Stimulated activated CD8-positive, alpha-beta memory T cell treated with anti-CD3 and anti-CD28 coated beads, Interleukin-7, amount 100 ng/mL, for 48 hours (primary cell): ENCODE results near the gene CFAP68.
"Not testable (repeated sequence)": the region's sequence is repeated elsewhere in the genome, so short reads cannot be mapped to it uniquely, and the experiment has no call there.

Experiments used
- DNase-seq, 2 donors: peaks; one replicate each; pipeline ENCODE4 v3.0.0-alpha.2; 2020; ENCODE audit warnings: low read depth in 1 of 2; ENCODE audit errors: extremely low read depth in 1 of 2

The CFAP68 gene

GRCh38 chr11:111916768-111917167, 37.4 kb downstream of the CFAP68 start:
- no peak for DNase-seq

DNA sequence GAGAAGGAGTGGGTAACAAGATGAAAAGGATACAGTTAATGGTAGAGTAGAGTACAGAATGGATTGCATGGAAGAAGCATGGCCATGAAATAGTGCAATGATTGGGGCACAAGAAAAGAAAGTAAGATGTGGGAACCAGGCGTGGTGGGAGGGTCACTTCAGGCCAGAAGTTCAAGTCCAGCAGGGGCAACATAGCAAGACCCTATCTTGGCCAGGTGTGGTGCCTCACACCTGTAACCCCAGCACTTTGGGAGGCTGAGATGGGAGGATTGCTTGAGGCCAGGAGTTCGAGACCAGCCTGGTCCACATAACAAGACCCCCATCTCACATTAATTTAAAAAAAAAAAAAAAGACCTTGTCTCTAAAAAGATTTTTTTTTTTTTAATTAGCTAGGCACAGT, 38.0 kb downstream of the CFAP68 start:
- DNase-seq: no peak

DNA sequence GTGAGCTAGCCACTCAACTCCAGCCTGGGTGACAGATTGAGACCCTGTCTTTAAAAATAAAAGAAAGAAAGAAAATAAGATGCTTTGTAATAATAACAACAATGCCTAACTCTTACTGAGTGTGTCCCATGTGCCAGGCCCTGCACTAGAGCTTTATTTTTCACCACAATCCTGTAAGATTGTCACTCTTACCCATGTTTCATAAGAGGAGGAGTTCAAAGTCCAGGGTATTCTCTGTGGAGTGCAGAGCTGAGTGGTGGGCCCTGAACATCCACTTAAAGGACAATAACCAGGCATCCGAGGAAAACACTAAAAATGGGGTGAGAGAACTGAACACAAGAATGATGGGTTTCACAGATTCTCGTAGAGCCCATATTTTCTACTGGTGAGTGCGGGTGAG, 38.4 kb downstream of the CFAP68 start:
- DNase-seq: no peak

DNA sequence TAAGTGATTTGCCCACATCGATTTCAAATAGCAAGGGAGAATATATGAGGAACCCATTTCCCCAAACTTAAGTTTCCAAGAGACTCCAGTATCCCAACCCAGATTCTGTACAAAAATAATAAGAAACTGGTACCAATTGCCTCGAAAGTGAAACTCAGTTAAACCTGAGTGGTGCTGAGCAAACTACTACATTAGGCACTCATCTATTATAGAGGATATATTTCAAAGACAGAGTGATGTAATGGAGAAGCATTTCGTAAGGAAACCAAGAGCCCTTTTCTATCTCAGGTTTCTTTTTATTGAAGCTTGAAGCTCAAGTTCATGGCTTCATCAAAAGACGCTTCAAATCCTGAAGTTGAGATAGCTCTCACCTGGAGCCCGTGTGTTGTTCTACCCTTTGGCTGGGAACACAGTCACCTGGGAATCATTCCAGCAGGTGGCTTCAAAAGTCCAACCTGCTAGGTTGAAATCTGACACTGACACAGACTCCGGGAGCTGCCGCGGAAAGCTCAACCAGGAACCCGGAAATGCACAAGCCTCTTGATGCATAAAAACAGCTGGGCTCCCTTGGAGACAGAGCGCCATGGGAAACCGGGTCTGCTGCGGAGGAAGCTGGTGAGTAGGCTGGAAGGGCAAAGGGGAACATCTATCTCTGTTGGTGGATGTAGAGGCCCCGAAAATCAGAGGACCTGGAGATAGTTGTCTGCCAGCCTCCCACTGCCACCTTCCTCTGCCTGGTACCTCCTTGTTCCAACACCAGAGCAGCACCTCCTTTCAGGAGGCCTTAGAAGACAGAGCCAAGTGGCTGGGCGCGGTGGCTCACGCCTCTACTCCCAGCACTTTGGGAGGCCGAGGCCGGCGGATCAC, 39.3 kb downstream of the CFAP68 start, which contains the start of gene C11orf52:
Gene C11orf52 (plus strand): TSS at position 524 of the 867 bp plus-strand sequence. CDS start 60 bp downstream, at position 584.
- DNase-seq: no peak

- no peak for DNase-seq
Observed at GRCh38 chr11:111920908-111921307, 41.6 kb downstream of the CFAP68 start.

DNA sequence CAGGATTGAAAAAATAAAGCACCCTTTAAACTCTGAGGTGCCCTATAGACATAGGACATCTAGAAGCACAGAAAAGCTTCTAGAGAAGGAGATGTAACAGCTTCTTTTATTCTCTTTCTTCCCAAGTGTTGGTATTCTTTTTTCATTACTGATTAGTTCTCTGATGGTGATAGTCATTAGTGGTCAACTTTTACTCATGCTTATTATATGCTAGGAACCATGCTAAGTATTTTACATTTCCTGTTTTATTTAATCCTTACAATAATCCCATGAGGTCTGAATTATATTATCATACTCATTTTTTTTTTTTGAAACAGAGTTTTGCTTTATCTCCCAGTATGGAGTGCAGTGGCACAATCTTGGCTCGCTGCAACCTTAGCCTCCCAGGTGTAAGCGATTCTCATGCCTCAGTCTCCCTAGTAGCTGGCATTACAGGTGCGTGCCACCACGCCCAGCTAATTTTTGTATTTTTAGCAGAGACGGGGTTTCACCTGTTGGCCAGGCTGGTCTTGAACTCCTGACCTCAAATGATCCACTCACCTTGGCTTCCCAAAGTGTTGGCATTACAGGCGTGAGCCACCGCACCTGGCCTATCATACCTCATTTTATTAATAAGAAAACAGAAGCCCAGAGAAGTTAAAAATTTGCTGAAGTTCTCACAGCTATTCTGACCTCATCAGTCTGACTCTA, 42.3 kb downstream of the CFAP68 start:
- no peak for DNase-seq

DNA sequence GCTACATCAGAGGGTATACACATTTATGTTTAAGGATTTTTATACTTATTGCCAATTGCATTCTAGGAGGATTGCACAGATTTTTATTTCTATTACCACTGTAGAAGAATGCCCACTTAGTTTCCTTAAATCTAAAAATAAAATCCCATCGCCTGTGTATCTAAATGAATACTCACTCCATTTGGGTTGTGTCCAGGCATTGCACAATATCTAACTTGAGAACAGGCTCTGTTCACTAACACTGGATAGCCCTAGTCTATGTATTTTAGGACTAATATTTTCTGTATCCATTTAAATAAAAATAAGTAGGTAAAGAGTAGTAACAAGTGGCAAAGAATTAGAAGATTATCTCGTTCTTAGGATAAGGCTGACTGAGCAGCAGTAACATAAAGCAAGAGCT, 43.5 kb downstream of the CFAP68 start:
- no peak for DNase-seq

- no peak for DNase-seq
Observed at GRCh38 chr11:111923351-111923788, 44.0 kb downstream of the CFAP68 start.

- no peak for DNase-seq
Observed at GRCh38 chr11:111923951-111924350, 44.6 kb downstream of the CFAP68 start.

GRCh38 chr11:111925953-111926352, 46.6 kb downstream of the CFAP68 start:
- DNase-seq: no peak

DNA sequence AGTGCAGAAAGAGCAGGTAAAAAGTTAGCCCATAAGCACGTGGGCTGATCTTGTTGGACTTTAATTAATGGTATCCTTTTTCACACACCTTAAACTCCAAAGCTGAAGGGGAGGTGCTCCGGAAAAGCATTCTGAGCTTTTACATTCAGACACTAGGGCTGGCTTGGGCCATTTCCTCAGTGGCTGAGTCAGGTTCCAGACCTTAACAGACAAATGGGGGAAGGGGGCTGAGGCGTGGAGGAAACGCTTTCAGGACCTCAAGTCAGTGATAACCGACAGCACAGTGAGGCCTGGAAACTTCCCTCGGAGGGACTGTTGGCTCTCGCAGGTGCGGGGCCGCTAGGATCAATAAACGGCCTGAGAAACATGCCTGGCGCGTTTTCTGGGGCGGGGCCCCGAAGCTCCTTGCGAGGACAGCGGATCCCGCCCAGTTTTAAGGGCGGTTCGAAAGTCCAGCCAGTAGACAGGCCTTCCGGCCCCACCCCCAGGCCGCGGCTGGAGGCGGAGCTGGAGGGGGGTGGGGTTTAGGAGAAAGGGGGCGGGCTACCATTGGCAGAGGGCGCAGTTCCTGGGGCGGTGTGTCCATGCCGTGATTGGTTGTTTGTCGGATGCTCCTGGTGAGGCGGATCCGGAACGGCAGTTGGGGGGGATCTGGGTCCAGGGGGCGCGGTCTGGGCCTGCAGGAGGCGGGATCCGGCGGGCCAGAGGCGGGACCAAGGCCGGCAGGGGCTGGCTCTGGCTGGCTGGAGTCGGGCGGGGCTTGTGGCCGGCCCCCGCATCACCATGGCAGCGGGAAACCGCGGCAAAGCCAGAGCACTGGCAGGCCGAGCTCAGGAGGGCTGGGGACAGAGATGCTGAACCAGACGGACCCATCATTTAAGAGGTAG, 47.4 kb downstream of the CFAP68 start:
- DNase-seq: peak; percentile 91 to 93

- DNase-seq: no peak
Observed at GRCh38 chr11:111930472-111930871, 51.1 kb downstream of the CFAP68 start.

- DNase-seq: no peak
Observed at GRCh38 chr11:111932611-111932950, 53.2 kb downstream of the CFAP68 start.

DNA sequence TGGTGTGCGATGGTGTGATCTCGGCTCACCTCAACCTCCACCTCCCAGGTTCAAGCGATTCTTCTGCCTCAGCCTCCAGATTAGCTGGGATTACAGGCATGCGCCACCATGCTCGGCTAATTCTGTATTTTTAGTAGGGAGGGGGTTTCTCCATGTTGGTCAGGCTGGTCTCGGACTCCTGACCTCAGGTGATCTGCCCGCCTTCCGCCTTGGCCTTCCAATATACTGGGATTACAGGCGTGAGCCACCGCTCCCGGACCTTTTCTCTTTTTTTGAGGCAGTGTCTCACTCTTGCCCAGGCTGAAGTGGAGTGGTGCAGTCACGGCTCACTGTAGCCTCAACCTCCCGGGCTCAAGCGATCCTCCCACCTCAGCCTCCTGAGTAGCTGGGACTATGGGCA, 53.8 kb downstream of the CFAP68 start:
- not testable (repeated sequence) for DNase-seq

DNA sequence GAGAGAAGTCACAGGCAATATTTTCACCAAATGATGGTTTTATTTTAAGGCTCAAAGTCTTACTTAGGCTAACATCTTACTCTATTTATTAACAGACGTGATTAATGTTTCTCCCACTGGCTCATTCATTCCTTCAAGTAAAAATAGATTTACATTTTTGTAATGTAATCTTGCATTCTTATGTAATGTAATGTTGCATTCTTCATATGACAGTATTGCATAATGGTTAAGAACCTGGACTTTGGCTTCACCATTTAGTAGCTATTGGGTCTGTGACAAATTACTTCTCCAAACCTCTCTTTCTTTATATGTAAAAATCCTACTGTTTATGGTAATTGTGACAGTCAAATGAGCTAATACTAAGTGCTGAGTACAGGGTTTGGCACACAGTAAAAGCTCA, 54.5 kb downstream of the CFAP68 start:
- no peak for DNase-seq

DNA sequence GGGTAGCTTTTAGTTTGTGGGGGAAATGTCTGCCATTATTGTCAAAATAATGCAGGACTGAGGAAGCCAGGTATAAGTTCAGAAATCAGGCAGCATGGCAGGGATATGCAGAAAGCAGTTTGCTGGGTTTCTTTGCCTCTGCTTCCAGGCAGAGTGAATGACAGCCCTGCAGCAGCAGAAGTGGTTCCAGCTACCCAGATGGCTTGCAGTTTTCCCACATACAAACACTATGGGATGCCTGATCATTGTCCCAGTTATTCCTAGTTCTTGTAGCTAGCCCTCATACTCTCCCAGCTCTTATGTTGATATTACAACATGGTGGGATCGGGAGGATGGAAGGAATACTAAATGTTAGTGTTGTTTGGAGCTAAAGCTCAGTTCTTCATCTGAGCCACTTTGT, 55.0 kb downstream of the CFAP68 start:
- DNase-seq: no peak
